Stimulated activated CD4-positive, alpha-beta T cell treated with anti-CD3 and anti-CD28 coated beads, Interleukin-12 subunit alpha, Interleukin-12 subunit beta, amount 100 ng/mL, for 24 hours (primary cell): ENCODE data around the gene RASSF8.

Source experiments
- DNase-seq, 2 experiments: peaks; one replicate each; pipeline ENCODE4 v3.0.0-alpha.2; 2020; ENCODE audit warnings: low read depth in 2 of 2

The RASSF8 gene

DNA sequence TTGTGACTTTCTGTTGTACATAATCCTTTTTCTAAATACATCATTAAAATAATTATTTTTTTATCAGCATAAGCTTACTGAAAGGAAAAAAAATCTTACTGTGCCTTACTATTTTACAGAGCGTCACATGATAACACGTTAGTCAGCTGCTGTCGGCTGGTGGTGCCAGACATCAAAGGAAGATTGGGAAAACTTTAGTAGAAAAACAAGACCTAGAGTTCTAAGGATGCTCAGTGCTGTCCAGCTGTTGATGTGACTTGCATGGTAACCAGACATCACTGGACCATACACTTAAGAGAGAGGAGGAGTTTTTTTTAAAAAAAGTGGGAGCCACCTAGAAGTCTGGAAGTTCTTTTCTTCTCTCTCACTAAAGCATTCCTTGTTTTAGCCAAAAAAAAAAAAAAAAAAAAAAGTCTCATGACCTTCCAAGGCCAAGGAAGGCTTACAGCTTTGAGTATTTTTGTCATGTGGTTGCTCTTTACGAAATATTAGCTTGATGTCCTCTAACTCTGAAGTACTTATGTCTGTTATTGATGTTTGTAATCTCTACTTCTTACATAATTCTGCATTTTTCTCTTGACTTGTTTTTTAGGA, 4.5 kb downstream of the RASSF8 start:
- DNase-seq, result no peak

DNA sequence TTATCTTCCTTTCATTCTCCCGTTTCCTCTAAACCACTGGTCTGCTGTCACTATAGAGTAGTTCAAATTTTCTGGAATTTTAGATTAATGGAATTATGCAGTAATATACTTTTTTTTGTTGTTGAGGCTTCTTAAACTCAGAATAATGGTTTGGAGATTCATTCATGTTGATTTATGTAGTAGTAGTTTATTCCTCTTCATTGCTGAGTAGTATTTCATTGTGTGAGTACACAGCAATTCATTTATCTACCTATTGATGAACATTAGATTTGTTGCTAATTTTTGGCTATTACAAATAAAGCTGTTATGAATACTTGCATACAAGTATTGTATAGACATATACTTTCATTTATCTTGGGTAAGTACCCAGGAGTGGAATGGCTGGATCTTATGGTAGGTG, 7.2 kb downstream of the RASSF8 start:
- DNase-seq, result no peak

DNA sequence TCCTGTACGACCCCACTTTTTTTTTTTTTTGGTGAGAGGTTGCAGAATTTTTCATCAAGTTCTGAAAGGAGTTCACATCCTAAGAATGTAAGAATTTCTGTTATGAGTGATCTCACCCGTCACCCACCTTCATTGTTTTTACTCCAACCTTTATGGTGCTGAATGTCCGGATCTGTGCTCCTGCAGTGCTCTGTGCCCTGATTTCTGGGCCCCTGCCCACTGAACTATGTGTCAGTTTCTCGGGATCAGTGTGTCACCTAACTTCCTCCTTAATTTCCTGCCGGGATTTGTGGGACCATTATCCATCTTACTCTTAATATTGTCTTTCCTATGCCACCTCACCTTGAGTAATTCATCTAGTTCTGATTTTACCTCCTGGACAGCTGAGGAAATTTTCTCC, 11.6 kb downstream of the RASSF8 start:
- DNase-seq, result no peak

- no peak for DNase-seq
Measured at GRCh38 chr12:25970916-25971653, 12.6 kb downstream of the RASSF8 start.

DNA sequence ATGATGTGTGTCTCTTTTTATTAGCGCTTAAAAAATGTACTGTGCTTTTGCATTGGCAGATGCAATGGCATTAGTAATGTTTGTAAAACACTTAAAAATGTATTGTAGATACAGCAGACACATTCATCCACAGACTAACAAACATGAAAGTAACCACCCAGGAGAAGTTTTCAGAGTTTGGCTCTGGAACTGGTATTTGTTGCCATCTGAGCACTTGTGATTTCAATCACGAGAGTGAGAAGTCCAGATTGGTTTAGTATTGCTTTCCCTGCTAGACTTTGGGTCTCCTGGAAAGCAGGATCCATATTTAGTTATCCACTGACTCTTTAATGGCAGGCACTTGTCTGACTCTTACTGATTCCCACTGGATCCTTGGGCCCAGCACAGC, 13.2 kb downstream of the RASSF8 start:
- DNase-seq, result no peak

DNA sequence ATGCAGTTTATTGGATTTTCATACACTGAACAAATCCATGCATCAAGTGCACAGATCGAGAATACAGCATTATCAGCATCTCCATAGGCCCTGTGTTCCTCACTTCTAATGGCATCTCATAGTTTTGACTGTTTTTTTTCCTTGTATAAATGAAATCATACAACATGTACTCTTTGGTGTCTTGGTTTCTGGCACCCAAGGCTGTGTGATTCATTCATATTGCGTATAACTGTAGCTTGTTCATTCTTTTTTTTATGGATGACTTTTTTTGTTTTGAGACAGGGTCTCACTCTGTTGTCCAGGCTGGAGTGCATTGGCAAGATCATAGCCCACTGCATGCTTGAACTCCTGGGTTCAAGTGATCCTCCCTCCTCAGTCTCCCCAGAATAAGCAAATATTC, 14.3 kb downstream of the RASSF8 start:
- no peak for DNase-seq

DNA sequence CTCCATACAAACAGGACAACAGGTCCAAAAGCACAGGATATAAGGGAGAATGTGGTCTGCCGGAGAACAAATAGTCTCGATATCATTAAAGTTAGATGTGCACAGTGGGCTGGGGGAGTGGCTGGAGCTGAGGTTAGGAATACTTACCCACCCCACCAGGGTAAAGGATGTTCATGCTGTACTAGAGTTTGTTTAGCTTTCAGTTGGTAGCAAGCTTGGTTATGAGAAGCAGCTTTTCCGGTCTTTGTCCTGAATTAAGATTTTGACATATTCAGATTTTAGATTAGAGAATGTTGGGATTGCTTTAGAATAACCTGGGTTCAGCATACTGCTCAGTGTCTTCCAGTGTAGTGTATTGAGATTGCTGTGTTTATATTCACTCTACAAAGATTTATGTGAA, 16.7 kb downstream of the RASSF8 start:
- DNase-seq, result no peak

- no peak for DNase-seq
Measured at GRCh38 chr12:25975682-25976081, 17.2 kb downstream of the RASSF8 start.

DNA sequence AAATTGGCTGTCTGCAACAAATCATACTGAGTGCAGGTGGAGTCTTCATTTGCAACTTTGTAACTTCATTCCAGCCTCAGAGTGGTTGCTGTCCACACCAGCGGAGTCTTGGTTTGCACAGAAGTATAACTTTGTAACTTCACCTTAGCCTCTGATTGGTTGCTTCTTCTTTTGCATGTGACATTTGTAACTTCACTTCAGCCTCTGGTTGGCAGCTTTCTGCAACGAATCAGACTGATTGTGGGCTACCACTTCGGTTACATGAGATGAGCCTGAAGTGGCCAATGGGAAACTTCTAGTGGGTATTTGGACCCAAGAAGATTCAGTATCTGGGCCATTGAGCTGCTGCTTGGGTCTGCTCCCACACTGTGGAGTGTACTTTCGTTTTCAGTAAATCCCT, 17.8 kb downstream of the RASSF8 start:
- DNase-seq, result no peak

DNA sequence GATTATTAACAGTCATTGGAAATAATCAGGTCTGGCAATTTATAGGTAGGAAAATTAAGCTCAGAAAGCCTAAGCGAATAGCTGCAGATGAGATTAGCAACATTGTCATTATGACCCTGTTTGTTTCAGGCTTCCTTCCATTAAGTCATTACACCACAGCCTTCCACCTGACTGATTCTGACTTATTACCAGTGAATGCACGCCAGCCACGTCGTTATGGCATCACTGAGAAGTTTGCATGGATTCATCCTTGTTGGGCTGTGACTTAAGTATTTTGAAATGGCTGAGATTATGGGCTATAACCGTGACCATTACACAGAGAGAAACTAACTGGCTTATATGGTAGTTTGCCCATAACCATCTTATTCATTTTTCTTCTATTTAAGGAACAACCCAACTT, 18.6 kb downstream of the RASSF8 start:
- DNase-seq, result no peak

DNA sequence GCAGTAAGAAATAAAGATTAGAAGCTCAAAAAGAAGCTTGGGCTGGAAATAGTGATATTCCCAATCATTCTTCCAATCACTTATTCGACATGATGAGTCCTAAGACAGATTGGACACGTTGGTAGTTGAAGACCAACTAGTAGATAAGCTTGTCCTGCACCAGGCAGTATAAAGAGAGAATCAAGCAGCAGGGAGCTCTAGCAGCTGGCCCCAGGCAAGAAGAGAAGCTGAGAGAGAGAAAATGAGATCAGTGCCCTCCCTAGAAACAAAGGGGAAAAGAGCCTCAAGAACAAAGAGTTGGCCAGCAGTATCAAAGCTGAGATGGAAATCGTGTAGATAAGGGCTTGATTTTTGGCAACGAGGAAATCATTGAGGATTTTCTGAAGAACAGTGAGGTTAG, 20.6 kb downstream of the RASSF8 start:
- DNase-seq, result no peak

- DNase-seq, result no peak
Measured at GRCh38 chr12:25979563-25979962, 21.1 kb downstream of the RASSF8 start.

GRCh38 chr12:25980035-25980434, 21.6 kb downstream of the RASSF8 start:
- no peak for DNase-seq

- DNase-seq, result no peak
Measured at GRCh38 chr12:25981597-25981996, 23.1 kb downstream of the RASSF8 start.

- DNase-seq, result no peak
Measured at GRCh38 chr12:25982416-25982815, 23.9 kb downstream of the RASSF8 start.

GRCh38 chr12:25983625-25984024, 25.1 kb downstream of the RASSF8 start:
- DNase-seq, result no peak

DNA sequence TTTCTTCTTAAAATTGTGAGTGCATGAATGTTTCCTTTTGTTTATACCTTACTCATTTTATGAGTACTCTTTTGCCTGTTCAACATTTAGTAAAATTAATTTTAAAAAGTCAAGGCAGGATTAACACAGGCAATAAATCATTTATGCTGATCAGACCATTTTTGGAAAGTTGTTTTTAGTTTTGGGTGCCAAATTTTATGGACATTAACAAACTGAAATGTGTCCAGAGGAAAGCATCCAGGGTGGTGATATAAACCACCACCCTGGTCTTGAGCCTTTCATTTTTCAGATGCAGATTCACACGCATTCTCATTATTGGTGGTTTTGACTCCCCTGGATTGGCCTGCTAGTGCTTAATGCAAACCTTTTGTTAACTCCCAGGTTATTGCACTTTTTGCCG, 26.3 kb downstream of the RASSF8 start:
- DNase-seq, result no peak

DNA sequence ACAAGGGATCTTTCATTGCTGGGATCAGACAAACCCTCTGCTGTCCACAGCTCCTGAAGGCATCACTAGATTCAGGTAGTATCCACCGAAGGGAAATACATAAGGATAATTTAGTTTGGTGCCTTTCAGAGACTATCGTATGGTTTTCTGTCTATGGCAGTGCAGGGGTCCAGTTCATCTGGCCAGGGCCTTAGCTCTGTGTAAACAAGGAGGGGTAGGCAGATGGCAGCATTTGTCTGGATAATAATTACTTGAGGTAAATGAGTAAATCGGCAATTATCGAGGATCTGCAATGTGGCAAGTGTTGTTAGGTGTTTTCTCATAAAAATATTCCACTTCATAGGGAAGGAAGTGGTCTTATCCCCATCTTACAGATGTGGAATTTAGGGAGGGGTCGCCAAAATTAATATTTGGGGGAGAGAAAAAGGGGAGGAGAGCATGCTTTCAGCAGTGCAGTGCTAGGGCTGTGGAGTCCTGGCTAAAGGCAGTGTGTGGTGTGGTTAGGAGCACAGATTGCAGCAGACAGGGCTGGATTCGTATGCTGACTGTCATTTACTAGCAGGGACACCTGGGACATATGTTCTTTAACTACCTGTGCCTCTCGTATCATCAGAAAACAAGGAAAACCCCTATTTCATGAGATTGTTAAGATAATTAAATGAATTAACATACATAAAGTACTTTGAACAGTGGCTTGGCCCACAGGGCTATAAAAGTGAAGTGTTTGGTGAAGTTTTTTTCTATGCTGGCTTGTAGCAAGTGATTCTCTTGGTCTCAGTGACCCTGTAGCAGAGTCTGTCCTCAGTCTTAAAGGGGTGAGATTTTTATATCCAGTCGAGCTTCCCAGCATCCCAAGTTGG, 27.1 kb downstream of the RASSF8 start:
- no peak for DNase-seq

DNA sequence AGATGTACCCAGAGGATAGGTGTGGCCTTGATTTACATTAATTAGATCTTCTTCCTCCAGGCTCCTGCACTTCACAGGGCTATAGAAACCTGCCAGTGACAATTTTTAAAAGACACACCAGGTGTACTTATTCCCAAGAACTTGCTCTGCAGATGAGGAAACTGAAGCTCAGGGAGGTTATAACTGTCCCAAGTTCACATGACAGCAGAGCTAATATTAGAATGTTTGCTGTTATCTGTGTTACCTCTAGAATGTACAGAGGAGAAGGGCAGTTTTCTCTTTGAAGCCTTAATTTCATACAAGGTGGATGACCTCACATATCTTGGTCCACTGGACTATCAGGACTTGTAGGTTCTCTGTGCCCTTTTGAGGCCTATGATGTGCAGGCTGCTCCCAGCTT, 27.7 kb downstream of the RASSF8 start:
- DNase-seq, result no peak

GRCh38 chr12:25988505-25988904, 30.0 kb downstream of the RASSF8 start:
- DNase-seq, result no peak

- DNase-seq, result no peak
Measured at GRCh38 chr12:25990495-25990894, 32.0 kb downstream of the RASSF8 start.

DNA sequence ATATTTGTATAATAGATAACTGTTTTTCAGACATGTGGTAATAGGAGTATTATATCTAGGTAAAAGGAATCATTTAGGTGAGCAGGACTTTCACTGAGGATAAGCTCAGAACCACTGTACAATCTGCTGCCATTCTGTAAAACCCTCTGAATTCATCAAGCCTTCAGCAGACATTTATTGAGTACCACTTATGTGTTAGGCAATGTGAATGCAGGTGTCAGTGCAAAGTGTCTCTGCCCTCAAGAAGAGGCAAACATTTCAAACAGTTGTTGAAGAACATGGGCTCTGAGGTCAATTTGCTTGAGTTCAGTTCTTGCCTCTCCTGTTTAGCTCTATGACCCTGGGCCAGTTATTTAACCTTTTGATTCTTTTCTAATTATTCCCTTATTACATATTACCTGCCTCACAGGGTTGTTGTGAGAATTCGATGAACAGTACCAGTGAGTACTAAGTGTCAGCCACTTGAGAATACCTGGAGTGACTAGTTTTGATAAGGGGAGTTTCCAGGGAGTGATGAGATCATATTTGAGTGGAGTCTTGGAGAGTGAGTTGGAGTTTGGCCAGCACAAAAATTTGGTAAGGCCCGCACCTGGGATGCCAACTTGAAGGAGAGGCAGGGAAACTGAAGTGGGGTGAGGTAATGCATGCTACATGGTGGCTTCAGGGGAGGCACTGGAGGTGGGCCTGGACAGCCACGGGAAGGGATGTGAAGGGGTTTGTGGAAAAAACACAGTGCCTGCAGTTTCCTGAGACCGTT, 33.7 kb downstream of the RASSF8 start:
- no peak for DNase-seq
